Neural cell (in vitro differentiated cells): ENCODE measurements around the gene IL22RA2.

ENCODE experiments used
- EP300 ChIP-seq: fragments of 450-650 bp; conservative IDR thresholded peaks from 2 replicates; pipeline ENCODE4 v1.6.1; 2014; ENCODE audit warnings: antibody characterized with exemption, mild to moderate bottlenecking, moderate library complexity; ENCODE audit not compliant: poor library complexity, severe bottlenecking
- EZH2 ChIP-seq: fragments of 200-600, 300-800 bp; shearing (Covaris generic), sonication (generic); IDR thresholded peaks from 2 replicates; pipeline ENCODE4 v1.6.1; 2014; ENCODE audit warnings: antibody characterized with exemption, low read length, borderline replicate concordance, mild to moderate bottlenecking; ENCODE audit not compliant: insufficient read depth, poor library complexity, severe bottlenecking
- POLR2AphosphoS5 ChIP-seq: IDR thresholded peaks from 2 replicates; pipeline ENCODE4 v1.6.1; 2012
- REST ChIP-seq: IDR thresholded peaks from 2 replicates; pipeline ENCODE4 v1.6.1; 2012; ENCODE audit warnings: borderline replicate concordance
- TAF1 ChIP-seq: IDR thresholded peaks from 2 replicates; pipeline ENCODE4 v1.6.1; 2012; ENCODE audit warnings: low read depth
- TF ChIP-seq, protein P1 (sequence below): fragments of 450-650 bp; IDR thresholded peaks from 2 replicates; pipeline ENCODE4 v1.5.1; 2014; ENCODE audit warnings: antibody characterized with exemption, mild to moderate bottlenecking, moderate library complexity; ENCODE audit not compliant: poor library complexity, severe bottlenecking

DNA sequence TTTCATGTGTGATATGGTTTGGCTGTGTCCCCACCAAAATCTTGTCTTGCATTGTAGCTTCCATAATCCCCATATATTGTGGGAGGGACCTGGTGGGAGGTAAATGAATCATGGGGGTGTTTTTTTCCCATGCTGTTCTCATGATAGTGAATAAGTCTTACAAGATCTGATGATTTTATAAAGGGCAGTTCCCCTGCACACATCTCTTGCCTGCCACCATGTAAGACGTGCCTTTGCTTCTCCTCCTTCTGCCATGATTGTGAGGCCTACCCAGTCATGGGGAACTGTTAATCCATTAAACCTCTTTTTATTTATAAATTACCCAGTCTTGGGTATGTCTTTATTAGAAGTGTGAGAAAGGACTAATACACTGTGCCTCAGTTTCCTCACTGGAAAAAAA, 4.2 kb upstream of the IL22RA2 start:
- no peak for TF ChIP-seq REST
- TF ChIP-seq, protein P1, sequence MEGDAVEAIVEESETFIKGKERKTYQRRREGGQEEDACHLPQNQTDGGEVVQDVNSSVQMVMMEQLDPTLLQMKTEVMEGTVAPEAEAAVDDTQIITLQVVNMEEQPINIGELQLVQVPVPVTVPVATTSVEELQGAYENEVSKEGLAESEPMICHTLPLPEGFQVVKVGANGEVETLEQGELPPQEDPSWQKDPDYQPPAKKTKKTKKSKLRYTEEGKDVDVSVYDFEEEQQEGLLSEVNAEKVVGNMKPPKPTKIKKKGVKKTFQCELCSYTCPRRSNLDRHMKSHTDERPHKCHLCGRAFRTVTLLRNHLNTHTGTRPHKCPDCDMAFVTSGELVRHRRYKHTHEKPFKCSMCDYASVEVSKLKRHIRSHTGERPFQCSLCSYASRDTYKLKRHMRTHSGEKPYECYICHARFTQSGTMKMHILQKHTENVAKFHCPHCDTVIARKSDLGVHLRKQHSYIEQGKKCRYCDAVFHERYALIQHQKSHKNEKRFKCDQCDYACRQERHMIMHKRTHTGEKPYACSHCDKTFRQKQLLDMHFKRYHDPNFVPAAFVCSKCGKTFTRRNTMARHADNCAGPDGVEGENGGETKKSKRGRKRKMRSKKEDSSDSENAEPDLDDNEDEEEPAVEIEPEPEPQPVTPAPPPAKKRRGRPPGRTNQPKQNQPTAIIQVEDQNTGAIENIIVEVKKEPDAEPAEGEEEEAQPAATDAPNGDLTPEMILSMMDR: no peak
- no peak for TF ChIP-seq TAF1
- TF ChIP-seq EZH2: no peak
- no peak for TF ChIP-seq EP300
- no peak for TF ChIP-seq POLR2AphosphoS5
